PC-3 (cell line): ENCODE data around the gene DNAAF2.
"Not testable (repeated sequence)": the region's sequence is repeated elsewhere in the genome, so short reads cannot be mapped to it uniquely, and the experiment has no call there.

Source experiments
- EZH2 ChIP-seq: fragments of 300-600 bp; sonication (generic); IDR thresholded peaks from one replicate; pipeline ENCODE4 v1.6.1; 2017; ENCODE audit warnings: antibody characterized with exemption, mild to moderate bottlenecking, low read length; ENCODE audit not compliant: unreplicated experiment
- EZH2phosphoT487 ChIP-seq: fragments of 300-600 bp; sonication (generic); IDR thresholded peaks from 2 replicates; pipeline ENCODE4 v1.6.1; 2018; ENCODE audit warnings: mild to moderate bottlenecking, antibody characterized with exemption, low read length, borderline replicate concordance
- TF ChIP-seq, protein P1 (sequence below): fragments of 300-600 bp; sonication (generic); conservative IDR thresholded peaks from 2 replicates; pipeline ENCODE4 v1.5.1; 2017; ENCODE audit warnings: antibody characterized with exemption, low read depth, mild to moderate bottlenecking, low read length

- TF ChIP-seq, protein P1, sequence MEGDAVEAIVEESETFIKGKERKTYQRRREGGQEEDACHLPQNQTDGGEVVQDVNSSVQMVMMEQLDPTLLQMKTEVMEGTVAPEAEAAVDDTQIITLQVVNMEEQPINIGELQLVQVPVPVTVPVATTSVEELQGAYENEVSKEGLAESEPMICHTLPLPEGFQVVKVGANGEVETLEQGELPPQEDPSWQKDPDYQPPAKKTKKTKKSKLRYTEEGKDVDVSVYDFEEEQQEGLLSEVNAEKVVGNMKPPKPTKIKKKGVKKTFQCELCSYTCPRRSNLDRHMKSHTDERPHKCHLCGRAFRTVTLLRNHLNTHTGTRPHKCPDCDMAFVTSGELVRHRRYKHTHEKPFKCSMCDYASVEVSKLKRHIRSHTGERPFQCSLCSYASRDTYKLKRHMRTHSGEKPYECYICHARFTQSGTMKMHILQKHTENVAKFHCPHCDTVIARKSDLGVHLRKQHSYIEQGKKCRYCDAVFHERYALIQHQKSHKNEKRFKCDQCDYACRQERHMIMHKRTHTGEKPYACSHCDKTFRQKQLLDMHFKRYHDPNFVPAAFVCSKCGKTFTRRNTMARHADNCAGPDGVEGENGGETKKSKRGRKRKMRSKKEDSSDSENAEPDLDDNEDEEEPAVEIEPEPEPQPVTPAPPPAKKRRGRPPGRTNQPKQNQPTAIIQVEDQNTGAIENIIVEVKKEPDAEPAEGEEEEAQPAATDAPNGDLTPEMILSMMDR: not testable (repeated sequence)
- TF ChIP-seq EZH2phosphoT487, EZH2: not testable (repeated sequence)
These were observed 22.5 kb upstream of the DNAAF2 start for GRCh38 chr14:49657500-49657899.
